HG03097 (cell line): ENCODE measurements around the gene MACROD2.

Source experiments
- ATAC-seq: cut with Tn5 transposase; IDR thresholded peaks from one replicate; pipeline ENCODE4 v1.9.1; 2021; ENCODE audit not compliant: unreplicated experiment, low FRiP score

MACROD2 gene

DNA sequence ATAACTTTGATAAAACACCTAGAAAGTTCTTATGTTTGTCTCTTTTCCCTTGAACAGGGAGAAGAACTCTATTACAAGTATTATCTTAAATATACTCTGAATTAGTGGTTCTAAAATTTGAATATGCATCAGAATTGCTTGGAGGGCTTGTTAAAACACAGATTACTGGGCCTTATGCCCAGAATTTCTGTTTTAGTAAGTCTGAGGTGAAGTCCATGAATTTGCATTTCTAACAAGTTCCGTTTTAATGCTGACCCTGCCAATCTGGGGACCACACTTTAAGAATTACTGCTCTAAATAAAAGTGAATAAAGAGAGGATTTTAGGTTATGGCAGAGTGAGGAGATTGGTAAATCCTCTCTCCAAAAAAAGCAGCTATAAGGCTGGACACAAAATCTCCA is 510.2 kb downstream of the MACROD2 start:
- ATAC-seq = no peak

DNA sequence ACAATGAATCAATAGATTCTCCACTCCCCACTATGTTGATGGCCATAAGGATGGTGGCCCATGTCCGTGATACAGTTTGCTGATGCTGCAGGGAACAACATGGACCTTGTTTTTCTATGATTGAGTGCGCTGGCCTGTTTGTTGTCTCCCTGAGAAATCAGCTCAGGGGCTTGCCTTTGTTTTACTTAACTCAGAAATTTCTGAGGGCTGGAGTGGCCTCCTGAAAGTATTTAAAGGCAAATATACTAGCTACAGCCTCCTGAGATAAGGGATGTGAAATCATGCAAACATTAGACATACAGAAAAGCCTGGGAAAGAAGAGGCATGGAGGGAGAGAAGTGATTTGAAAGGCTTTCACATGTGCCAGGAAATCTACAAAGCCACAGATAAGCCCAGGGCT is 512.4 kb downstream of the MACROD2 start:
- ATAC-seq = no peak

DNA sequence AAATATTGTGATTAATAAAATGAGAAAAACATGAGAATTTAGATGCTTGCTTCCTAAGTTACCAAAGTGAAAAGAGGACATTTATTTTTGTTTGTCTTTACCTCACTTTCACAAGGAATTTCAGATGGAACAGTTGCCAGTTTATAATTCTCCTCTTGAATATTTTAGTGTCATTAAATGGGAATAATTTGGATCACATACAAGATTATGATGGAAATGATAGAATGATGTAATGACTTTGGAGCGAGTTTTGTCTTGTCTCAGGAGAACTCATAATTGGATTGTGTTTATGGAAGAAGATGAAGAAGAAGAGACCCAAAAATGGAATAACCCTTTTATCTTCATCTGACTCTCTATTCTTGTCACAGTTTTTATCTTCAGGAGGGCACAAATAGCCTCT is 515.0 kb downstream of the MACROD2 start:
- ATAC-seq = no peak

DNA sequence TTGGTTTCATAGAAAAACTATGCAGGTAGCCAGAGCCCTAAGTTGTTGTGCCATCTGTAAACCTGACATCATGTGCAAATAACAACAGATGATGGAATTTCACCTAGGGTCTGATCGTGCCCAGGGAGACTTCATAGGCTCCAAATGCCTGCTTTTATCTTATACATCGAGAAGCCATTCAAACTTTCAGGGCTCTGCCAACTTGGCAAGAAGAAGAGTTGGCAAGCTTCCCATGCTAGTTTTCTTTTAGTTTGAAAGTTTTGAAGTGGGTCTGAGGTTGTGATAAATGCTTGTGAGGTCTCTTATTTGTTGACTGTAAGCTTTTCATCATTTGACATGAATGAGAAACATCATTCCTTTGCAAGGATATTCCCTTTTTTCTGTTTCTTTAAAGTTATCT is 517.5 kb downstream of the MACROD2 start:
- no peak for ATAC-seq

DNA sequence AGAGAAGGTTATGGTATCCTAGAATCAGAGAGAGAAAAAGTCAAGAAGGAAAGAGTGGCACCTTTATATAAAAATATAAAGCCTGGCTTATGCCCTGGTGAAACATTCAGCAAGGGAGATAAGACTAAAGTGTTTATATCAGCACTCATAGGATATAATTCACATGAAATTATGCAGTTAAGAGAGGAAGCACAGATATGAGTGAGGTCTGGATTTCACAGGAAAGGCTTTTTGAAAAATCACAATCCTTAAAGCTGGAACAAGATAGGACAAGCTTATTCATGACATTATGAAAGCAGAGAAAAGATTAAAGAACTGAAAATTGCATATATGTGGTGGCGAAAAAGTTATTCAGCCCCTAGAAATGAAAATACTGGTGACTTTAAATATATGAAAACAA is 523.3 kb downstream of the MACROD2 start:
- no peak for ATAC-seq

DNA sequence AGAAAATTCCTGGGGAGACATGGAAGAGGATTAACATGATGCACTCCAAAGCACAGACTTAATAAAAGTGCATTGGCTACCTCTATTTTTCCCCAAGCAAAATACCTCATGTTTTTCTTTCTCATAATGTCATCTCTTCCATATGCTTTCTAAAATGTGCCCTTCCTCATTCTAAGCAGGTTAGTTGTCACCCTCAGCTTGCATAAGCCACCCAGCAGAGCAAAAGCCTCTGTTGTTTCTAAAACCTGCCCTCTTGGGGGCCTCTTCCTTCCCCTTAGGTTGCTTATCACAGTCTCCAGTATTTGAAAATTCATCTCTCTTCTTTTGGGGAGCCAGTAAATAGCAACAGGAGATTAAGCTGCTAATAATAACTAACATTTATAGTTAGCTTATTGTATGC is 525.7 kb downstream of the MACROD2 start:
- no peak for ATAC-seq

DNA sequence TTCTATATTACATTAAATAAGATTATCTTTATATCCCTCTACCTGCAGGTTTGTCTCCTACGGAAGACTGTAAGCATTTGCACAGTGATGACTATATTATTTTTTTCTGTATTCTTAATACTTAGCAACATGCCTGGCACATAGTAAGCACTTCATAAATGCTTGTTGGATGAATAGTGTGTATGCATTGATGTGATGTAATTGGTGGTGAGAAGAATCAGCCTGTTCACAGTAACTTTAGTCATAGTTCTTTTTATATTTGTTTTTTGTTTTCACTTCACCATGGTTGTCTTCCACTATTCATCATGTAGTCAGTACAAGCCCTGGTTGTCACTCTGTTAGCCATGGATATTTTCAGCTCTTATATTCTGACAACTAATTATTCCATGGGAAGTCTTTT is 526.1 kb downstream of the MACROD2 start:
- no peak for ATAC-seq

DNA sequence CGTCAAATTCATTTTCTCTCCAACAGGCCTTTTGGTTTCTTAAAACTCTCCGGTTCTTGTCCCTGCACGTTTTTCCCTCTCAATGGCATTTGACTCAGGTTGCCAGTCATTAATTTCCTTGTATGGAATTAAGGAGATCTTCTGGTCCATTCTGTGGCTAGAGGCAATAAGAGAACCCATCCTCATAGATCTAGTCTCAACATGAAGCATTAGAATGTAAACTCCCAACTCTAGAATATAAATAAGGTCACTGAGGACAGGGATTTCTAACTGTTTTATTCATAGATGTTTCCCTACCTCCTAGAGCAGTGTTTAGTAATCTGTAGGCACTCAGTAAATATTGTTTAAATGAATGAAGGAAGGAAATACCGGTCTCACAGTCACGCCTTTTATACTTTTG is 527.3 kb downstream of the MACROD2 start:
- ATAC-seq = no peak

DNA sequence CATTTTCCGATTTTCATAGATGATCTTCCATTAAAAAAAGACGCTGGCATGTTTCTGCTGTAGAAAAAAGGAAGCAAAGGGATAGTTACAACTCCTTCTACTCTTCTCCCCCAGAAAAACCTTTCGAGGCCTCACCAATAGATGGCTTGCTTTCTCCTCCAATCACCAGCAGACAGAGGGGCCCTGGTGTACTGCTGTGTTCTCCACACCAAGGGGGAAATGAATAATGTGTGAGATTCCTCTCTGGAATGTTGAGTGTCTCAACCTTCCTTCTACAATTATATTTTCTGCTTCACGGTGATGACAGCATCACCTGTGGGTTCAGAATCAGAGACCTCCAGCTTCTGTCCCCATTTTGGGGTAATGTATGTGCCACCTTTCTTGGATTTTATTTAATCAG is 527.8 kb downstream of the MACROD2 start:
- no peak for ATAC-seq

DNA sequence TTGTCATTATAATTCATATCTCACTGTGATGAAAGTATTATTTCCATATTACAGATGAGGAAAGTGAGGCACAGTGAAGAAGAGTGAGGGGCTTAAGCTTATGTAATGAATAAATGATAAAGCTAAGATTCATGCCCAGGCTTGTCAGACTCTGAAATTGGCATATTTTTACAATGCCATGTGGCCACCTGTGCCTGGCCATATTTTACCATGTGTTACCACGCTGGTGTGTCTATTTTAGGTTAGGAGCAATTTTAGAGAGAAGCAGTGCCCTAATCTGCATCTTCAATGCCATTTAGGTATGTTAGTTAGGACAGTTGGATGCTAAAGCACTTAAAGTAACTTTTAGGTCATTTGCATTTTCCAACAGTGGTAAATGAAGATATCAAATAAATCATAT is 530.1 kb downstream of the MACROD2 start:
- ATAC-seq = no peak

DNA sequence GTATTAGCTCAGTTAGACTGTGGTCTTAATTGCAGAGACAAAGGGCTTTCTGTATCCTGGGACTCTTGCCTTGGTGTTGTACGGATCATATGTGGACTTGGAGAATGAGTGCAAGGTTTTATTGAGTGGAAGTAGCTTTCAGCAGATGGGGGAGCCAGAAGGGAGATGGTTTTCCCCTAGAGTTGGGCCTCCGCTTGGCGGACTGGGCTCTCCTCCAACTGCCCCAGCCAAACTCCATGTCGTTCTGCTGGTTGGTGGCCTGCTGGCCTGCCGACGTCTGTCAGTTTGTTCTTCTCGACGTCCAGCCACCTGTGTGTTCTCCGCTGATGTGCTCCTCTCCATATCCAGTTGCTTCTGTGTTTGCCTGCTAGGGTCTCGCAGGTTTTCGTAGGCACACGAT is 531.6 kb downstream of the MACROD2 start:
- ATAC-seq = no peak

DNA sequence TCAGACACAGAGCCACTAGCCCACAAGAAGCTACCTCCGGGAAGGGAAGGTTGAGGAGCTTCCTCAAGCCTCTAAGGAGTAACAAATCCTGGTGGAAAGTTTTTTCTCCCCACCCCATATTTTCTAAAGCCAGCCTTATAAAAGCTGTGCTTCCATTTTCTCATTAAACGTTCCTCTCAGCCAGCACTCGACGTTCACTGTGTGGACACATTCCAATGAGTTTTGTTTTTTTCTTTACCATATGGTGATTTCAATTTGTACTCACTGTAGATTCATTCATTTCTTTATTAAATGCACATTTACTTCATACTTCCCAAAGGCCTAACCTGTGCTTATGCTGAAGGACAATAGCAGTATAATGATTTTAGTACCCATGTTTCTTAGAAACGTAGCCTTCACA is 536.5 kb downstream of the MACROD2 start:
- ATAC-seq = no peak

DNA sequence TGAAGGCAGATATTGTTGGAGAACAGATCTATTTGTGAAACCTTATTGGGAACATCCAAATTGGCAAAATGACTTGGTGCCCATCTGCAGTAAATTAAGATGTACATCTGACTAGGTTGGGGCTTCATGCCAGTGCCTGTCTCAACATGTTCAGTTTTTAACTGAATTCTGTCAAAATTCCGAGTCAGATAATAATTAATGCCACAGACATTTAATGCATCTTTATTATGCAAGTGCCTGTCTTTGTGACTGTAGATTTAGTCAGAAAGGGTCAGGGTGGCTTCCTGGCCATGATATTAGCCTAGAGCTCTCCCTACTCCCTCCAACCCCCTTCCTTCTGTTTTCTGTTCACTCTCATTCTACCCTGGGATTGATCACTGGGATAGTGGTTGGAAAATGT is 541.4 kb downstream of the MACROD2 start:
- no peak for ATAC-seq

DNA sequence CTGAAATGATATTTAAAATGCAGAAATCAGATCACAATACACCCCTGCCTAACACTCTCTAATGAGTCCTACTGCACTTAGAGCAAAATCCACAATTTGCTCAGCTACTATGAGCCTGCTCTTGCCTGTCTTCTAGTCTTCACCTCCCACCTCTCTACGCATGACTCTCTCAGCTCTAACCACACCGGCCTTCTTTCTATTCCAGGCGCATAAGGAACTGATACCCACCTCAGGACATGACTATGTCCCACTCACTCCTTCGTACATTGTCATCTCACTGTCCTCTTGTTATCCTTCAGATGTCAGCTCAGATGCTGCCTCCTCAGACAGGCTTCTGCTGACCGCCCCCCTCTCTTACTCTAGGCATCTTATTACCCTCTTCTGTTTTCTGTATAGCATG is 543.1 kb downstream of the MACROD2 start:
- ATAC-seq = no peak

DNA sequence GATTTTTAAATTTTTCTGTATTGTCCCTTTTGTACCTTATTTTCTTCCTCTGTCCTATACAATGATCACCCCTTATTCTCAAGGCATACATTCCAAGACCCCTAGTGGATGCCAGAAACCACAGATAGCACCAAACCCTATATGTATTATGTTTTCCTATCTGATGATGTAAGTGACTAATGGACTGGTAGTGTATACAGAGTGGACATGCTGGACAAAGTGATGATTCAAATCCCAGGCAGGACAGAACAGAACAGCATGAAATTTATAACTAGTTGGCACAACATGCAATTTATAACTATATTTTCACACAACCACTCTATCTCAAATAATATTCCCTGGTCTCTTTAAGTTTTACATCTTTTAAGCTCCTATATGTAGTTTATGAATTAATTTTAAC is 547.7 kb downstream of the MACROD2 start:
- ATAC-seq = no peak

DNA sequence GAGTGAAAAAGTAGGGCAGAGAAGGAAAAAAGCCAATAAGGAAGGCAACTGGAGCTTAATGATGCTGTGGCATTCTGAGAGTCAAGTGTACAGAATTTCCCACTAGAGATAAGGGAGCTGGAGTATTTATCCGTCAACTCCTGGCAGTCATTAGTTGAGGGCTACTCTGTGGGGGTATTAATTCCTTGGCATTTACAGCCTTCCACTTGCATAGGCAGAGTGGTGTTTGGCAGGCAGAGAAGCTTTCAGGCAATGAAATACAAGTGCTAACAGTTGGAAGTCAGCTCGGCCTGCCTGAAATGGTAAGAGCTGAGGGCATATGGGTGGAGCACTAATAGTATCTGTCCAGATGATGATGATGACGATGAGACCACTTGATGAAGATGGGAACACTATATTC is 549.4 kb downstream of the MACROD2 start:
- no peak for ATAC-seq

DNA sequence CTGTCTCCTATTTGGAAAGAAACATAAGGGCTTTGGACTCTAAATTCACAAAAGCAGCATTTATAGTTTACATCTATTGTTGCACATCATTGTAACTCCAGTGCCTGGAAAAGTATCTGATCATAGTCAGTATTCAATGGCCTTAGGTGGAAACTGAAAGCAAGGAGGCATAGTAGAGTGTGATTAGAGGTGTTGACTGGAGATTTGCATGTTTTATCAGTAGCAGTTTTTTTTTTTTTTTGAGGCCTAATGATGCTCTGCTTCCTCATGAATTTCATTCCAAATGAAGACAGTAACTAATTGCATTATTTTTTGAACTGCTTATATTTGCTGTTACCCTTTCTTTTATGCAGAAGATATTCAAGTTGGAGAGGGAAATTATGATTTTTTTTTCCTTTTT is 555.3 kb downstream of the MACROD2 start:
- ATAC-seq = no peak

DNA sequence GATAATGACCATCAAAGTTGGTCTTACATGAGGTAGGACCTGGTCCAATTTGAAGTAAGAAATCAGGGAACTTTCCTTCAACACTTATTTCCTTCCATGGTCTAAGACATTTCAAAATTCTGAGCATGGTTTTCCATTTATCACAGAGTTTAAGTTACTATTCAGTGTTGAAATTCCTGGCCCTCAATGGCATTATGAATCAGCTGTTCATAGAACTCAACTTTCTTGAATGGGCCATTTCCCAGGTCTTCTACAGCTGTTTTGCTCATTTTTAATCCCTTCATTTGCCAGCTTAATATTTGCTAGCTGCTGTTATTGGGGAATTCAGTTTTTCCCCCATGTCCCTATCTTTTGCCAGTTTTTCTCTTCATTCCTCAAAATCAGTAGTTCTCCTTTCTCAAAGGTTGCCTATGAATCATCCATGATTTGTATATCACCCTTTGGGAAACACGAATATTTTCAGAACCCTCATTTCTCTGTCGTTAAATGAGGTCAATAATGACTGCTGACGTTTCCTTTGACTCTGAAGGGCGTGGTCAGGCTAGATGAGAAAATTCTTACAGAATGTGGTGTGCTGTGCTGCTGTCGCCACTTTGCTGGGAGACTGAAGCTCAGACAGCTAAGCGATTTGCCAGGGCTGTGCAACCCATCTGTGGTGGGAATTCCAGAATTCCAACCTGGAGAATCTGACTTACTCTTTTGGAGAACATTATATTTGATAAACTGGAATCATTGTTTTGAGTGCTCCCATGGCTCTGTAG is 558.6 kb downstream of the MACROD2 start:
- no peak for ATAC-seq

DNA sequence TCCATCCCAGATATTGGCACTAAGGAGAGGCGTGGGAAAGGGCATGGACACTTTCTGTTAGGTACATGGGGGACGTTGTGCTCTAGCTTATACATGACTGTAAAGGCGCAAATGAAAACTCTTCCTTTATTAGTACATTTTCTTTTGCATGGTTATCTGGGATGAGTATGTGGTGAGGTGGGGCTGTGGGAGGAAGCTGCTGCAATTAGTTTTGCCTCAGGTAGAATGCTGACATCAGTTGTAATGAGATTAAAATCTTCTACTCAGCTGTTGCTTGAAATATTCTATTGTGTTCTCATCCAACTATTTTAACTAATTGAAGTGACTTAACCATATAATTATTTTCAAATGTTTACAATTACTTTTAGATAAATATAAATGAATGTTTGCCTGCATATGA is 560.4 kb downstream of the MACROD2 start:
- ATAC-seq = no peak

DNA sequence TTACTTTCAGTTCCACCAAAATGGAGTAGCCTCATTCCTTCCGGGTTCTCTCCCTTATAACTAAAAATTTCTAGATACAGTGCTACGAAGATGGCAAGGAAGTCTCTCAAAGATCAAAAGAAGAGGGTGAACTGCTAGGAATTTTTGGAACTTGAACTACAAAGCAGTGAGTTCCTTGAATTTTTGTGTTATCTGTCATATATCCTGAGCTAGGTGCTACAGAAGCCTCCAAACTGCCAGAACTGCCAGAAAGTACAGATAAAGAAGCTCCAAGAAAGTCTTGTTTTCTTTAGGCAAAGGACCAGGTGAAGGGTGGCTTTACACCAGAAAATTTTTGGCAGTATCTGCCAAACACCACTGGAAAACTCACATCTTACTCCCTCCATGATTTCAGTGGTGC is 560.9 kb downstream of the MACROD2 start:
- ATAC-seq = no peak

DNA sequence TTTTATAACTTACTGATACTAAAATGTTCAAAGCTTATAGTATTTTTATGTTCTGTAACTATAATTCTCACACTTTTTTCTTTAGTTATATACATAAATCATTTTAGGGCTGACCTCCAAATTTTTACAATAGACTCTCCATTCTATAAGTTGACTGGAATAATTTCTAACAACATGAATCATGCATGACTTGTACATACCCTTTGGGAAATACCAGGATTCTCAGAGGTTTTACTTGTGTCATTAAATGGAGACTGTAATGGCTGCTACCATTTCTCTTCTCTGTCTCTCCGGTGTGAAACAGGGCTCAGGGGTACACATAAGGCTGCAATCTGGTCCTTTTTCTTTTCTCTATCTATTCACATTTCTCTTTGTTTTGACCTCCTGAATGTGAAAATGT is 564.3 kb downstream of the MACROD2 start:
- ATAC-seq = no peak

DNA sequence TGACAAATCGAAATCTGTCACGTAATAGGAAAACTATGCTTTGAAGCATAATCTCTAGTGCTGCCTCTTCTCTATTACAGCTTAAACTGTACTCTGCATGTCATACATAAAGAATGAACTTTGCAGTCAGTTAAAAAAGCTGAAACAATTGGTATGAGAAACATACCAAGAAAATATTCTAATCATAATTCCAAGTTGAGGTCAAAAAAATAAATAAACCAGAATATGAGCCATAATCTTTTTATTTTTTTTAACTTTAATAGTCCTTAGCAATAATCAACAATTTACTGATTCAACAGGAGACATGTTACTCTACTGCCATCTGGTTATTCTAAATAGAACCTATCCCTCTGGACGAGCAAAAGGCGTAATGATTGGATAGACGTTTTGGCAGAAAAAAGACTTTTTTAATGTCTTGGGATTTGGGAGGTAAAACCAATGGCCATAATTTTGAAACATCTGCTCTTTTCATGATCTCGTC is 566.5 kb downstream of the MACROD2 start:
- ATAC-seq = no peak

DNA sequence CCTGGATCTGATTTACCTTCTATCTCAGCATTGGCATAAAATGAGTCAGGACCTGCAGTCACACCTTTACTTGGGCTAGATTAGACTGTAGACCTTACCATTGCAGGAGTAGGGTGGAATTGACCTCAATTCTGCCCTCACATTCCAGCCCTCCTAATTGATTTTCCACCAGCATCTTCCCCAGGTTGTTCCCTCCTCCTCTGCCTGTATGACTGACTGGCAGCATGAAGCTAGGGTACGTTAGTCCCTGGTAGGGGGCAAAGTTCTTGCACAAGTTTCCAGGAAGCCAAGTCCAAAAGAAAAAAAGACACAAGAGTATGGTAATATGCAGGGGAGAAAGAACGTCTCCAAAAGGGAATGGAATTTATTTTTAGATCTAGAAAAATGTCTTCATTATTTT is 567.7 kb downstream of the MACROD2 start:
- no peak for ATAC-seq
